Hematopoietic multipotent progenitor cell treated with erythropoietin and hydrocortisone succinate and interleukin-3 and kit ligand, for 17 days (in vitro differentiated cells): ENCODE results near the gene SMOC1.

ENCODE experiments used
- DNase-seq: peaks from one replicate; pipeline ENCODE4 v3.0.0-alpha.2; 2015; ENCODE audit warnings: low spot score

SMOC1 gene

GRCh38 chr14:69863083-69863482, 16.1 kb upstream of the SMOC1 start:
- no peak for DNase-seq

DNA sequence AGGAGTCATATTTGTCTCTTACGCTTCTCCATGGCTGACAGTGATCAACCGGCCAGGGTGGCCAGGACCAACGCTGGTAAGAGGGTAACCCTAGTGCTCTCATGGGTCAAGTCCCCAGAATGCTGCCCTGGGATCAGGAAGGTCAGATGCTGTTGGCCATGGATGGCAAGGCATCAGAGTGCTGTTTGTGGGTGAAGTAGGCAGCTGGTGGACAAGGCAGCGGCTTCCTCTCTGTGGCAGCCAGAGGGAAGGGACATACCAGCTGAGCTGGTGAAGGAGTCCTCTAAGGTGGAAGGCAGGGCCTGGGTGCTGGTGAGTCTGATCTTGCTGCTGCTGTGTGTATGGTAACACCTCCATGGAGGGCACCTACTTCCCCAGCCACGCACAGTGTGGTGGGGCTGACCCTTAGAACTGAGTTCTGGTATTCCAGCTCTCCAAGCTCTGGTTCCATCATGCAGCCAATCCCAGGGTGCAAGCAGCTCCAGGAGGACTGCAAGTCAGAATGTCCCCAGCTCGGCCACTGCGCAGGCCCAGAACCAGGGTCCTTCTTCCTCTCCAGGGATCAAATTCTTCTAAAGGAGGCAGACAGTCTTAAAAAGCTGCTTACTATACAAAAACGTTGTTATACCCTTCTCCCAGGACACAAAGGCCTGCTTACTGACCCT, 13.4 kb upstream of the SMOC1 start:
- DNase-seq, result no peak

DNA sequence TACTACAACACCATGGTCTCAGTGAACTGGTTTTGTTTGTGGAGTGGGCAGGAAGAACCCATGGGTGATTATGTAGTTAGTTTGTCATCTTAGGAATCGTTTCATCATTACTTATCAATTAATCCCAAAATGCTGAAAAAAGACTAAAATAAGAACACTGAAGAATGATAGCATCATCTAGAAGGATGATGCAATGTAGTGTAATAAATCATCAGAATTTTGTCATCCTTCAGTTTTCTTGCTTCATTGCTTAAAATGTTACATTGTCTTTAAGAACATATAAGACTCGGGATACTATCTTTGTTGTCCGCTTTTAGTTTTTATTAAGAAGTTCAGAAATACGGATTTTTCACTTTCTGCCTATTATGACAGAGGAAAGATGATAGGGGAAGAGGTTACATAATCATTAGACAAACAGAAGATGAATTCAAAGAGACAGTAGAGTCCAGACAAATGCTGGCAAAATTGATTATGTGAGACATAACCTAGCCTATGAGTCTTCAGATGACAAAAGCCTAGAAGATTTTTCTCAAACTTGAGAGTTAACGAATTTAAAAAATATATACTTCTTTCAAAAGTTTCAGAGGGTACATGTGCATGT, 10.8 kb upstream of the SMOC1 start:
- DNase-seq, result no peak

- no peak for DNase-seq
Observed at GRCh38 chr14:69870613-69871012, 8.6 kb upstream of the SMOC1 start.

GRCh38 chr14:69873877-69874780, 5.1 kb upstream of the SMOC1 start:
- no peak for DNase-seq

DNA sequence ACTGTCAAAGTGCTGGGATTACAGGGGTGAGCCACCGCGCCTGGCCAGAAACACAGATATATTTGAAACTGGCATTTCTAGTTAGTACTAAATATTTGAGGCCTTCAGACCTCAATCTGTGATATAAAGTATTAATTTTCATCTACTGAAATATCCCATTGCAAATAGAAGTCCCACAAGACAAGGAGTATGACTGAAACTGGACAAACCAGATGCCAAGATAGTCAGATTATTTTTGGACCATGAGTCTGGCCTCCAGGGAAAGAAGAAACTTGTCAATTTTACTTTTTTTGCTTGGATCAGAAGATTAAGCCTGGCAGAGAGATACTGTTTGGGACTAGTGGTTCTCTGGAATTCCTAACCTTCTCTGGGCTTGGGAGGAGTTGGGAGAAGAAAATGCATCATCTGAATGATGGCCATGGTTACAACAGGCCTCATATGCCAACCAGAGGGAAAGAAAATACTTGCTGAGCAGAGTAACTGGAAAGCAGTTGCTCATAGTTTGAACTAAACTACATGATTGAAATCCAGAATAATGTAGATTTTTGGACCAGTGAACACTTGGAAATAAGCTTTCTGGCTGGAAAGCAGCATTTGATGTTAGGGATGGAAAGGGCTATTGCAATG, 2.9 kb upstream of the SMOC1 start:
- no peak for DNase-seq

- DNase-seq, result no peak
Observed at GRCh38 chr14:69876848-69877306, 2.3 kb upstream of the SMOC1 start.

GRCh38 chr14:69877492-69877891, 1.7 kb upstream of the SMOC1 start:
- DNase-seq, result no peak

DNA sequence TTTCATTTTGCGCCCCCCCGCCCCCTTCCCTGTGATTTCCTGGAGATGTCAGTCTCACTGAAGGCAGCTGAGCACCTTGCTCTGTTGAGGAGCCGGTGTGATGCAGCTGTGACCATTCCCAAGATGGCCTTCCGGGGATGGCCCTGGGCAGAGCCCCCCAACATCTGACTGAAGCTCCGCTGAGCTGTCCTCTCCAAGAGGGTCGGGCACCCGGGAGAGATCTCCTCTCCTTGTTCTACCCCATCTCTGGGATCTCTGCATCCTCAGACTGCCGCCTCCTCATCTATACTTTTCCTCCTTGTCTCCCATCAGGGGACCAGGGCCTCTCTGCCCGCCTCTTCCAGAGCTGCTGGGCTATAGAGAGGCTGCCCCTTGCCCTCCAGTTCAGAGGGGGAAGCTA, 965 bp upstream of the SMOC1 start:
- no peak for DNase-seq

DNA sequence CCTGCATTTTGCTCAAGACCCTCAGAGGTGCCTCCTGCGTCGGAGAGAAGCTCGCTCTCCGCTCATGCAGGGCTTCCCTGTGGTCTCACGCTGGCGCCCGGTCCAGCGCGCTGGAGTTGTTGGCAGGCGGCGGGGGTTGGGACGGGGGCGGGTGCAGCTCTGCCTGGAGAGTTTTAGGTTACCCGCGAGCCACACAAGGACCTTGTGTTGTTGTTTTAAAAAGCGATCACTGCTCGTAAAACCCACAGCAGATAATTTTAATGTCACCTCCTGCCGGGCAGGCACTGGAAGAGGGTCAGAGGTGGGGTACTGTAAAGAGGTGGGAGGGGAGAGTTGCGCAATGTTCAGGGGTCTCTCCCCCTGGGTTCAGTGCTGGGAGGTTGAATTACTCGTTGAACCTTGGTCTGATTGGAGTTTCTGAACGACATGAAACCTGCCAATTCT, 850 bp downstream of the SMOC1 start:
- no peak for DNase-seq

GRCh38 chr14:69880893-69881292, 1.7 kb downstream of the SMOC1 start:
- DNase-seq, result no peak

GRCh38 chr14:69882116-69882864, 3.1 kb downstream of the SMOC1 start:
- DNase-seq, result no peak

DNA sequence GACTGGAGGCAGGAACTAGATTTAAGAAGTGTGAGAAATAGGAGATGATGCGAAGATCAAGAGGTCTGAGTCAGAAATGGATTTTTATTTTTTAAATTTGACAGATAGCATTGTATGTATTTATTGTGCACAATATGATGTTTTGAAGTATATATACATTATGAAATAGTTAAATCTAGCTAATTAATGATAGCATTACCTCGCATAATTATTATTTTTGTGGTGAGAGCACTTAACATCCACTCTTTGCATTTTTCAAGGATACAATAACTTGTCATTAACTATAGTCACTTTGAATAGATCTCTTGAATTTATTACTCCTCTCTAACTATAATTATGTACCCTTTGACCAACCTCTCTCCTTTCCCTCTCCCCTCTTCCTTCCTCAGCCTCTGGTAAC, 3.7 kb downstream of the SMOC1 start:
- DNase-seq, result no peak

DNA sequence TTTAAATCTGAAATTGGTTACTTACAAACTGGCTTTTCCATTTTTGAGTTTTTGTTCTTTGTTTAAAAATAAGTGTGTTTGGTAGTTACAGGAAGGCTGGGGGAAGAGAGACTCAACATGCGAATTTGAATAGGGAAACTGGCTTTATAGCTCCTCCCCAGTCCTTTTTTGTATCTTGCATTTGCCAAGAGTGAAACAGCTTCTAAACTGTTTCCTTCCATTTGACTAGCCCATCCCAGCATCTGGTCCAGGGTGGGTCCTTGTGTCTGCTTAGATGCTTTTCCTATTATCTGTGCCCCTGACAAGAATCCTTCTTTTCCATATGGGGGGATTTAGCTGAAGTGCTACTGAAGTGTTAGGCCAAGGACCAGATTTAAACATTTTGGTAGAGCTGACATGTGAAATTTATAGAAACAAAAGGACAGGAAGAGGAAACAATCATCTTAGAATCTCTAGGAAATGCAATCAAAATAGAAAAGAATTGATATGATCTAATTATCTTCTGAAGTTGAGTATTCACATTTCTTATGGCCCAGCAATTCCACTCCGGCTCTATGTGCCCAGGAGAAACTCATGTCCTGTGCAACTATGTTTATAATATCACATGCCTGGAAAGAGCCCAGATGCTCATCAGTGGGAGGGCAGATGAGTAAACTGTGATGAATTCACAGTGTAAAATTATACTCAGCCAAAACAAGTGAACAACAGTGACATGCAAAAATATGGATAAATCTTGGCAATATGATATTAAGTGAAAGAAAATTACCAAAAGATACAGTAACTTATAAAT, 7.4 kb downstream of the SMOC1 start:
- no peak for DNase-seq

DNA sequence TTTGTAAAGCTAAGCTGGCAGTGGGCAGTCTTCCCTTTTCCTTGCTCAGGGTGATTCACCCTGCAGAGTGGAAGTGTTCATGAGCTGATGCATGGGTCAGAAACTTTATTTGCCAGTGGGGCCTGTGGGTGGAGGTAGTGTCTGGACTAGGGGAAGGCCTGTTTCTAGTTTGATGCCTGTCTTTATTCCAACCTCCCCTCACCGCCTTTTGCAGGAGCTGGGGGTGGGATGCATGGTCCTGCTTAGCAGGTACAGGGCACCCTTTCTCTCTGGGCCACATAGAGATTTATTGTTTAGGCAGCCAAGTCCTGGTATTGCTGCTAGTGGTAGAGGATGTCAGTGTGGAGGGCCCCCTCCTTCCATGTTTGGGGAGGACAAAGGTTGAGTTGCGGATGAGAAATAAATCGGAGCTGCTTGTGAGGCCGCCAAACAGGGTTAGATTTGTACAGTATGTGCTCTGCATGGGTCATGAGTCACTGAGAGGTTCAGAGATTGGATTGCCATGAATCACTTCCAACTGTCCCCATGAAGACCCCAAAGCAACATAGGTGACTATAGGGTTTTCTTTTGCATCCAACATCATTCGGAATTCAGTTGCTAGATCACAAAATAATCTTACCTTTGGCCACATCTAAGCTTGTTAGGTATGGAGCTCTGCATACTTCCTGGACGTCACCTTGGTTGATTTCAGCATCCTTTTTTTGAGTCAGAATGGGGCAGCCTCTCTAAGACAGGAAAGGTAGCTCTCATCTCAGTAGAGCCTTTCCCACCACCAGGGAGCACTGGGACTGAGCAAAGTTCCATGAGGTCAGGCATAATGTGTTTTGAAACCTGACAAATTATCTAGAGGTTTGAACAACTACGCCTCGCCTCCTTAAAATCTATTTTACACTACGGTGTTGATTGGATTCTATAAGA, 8.8 kb downstream of the SMOC1 start:
- no peak for DNase-seq

GRCh38 chr14:69891422-69891821, 12.2 kb downstream of the SMOC1 start:
- no peak for DNase-seq

GRCh38 chr14:69895109-69895508, 15.9 kb downstream of the SMOC1 start:
- DNase-seq, result no peak

DNA sequence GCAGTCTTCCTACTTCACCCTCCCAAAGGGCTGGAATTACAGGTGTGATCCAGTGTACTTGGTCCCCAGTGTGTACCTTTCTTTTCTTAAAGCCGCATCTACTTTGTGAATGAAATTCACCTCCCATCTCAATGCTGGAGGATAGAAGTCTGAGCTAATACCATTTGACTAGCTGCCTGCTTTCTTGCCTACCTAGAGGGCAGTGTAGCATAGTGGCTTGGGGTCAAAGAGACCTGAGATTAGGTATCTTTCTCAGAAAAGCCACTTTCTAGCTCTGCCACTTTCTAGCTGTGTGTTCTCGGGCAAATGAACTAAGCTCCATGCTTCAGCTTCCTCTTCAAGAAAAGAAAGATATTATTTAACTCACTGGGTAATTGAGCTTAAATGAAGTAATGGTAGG, 16.9 kb downstream of the SMOC1 start:
- no peak for DNase-seq

DNA sequence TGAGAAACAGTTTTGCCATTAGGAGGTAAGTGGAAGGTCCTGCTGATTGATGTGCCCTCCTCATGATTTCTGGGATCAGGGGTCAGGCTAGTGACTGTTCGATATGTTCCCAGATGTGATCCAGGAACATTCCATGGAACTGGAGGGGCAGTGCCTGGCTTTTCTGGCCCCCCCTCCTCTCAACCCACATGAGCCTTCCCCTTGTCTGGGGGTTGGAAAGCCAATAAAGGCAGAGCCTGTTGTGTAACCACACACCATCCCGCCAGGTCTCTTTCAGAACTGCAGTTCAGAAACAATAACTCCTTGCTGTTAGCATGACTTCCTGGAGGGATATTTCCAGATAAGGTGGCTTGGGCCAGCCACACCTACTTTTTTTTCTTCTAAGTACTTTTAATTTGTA, 17.8 kb downstream of the SMOC1 start:
- no peak for DNase-seq

- no peak for DNase-seq
Observed at GRCh38 chr14:69900603-69901002, 21.4 kb downstream of the SMOC1 start.
